ENCODE data around the gene CLDND1.

CLDND1 gene

DNA sequence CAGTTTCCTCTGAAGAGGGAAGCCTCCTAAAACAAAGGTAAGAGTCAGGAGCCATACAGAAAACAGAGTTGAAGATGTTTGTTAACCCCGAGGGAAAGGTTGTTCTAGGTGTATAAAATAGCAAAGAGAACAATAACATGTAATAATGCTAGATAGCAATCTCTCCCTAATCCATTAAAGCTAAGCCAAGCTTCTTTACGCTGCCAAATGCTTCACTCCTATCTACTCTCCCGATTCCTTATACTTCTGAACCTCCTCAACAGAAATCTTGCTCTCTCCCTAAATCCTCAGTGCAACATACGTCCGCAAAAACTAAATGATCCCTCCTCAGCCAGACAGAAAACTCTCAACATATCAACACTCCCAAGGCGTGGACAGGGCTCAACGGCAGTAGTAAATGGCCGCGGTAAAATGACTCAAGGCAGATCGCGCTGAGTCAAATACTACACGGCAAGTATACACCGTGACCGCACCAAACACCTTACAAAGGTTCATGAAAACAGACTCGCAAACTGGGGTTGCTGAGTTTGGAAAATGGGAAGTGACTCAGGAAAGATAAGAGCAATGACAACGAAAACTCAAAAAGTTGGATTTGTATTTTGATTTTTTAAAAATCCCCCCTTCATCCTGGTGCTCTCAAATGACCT, 682 bp downstream of the CLDND1 start:
- Histone ChIP-seq H3K36me3 (ENCODE audit: control insufficient read depth in 1 of 2, insufficient read depth in 2 of 2, low read length in 2 of 2) (peaks cover 2 to 3% of the 10 kb centered on the region in 2 experiments), H4K91ac (ENCODE audit: low read depth, low read length) (peak overlapping the region; percentile 71), H3K27me3 (ENCODE audit: insufficient read depth, low read length) (no peaks in the 10 kb centered on the region), H3K4ac (ENCODE audit: low read depth, low read length) (peak overlapping the region; percentile 46), H2AFZ (ENCODE audit: insufficient read depth, low read length, poor library complexity) (peak overlapping the region; percentile 95), H4K8ac (ENCODE audit: low read depth, low read length) (peak overlapping the region; percentile 83), H2BK120ac (ENCODE audit: insufficient read depth, low read length, poor library complexity) (peak overlapping the region; percentile 79), H3K9ac (ENCODE audit: low read length) (peak overlapping the region; percentile 93), H3K4me1 (ENCODE audit: control insufficient read depth in 1 of 2, insufficient read depth in 2 of 2, low read length in 2 of 2) (peaks cover 3% of the 10 kb centered on the region in 2 experiments), H3K18ac (ENCODE audit: low read length) (peak overlapping the region; percentile 38), H3K27ac (ENCODE audit: low read depth, low read length) (peak overlapping the region; percentile 84), H4K12ac (ENCODE audit: low read depth, low read length) (peak overlapping the region; percentile 80), H2BK5ac (ENCODE audit: low read depth, low read length, poor library complexity) (peak overlapping the region; percentile 84), H3K23ac (ENCODE audit: low read length) (no peak overlapping the region), H2AK5ac (ENCODE audit: low read length) (no peak overlapping the region), H2BK12ac (ENCODE audit: low read length) (no peak overlapping the region), H3K79me1 (ENCODE audit: low read length) (peaks cover 4% of the 10 kb centered on the region), H3K79me2 (ENCODE audit: control insufficient read depth, insufficient read depth, low read length, poor library complexity) (peaks cover 2% of the 10 kb centered on the region), H3K14ac (ENCODE audit: low read length) (peak overlapping the region; percentile 86), H3K4me3 (ENCODE audit: low read depth, low read length) (peak overlapping the region; percentile 94), H3K4me2 (ENCODE audit: low read length) (peak overlapping the region; percentile 69), H3K9me3 (ENCODE audit: insufficient read depth, low read depth, low read length) (no peaks in the 10 kb centered on the region)
- WGBS (ENCODE audit: extremely low coverage, insufficient coverage, insufficient read length): no CpG with 5 or more reads among the region's 16 CpGs
- DNase-seq: peak; percentile 59 to 78

DNA sequence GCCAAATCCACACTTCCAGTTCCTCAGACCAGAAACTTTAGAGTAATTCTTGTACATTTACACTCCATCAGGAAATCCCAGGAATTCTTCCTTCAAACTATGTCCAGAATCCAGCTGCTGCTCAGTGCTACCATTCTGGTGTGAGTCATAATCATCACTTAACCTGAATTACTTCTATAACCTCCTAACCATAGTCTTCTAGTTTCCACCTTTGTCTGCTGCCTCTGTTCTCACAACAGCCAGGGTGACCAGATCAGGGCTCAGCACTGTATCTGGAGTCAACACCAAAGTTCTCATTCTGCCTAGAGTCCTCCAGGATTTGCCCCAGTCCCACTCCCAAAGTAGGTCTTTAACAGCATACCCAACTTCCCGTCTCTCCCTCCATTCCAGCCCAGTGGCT, 3.4 kb downstream of the CLDND1 start:
- Histone ChIP-seq H3K9me3 (ENCODE audit: insufficient read depth, low read depth, low read length) (no peaks in the 10 kb centered on the region), H3K79me2 (ENCODE audit: control insufficient read depth, insufficient read depth, low read length, poor library complexity) (peaks cover 2% of the 10 kb centered on the region), H3K79me1 (ENCODE audit: low read length) (peaks cover 4% of the 10 kb centered on the region), H2AK5ac (ENCODE audit: low read length) (no peak overlapping the region), H4K91ac (ENCODE audit: low read depth, low read length) (no peak overlapping the region), H3K14ac (ENCODE audit: low read length) (no peak overlapping the region), H4K8ac (ENCODE audit: low read depth, low read length) (no peak overlapping the region), H3K4me1 (ENCODE audit: control insufficient read depth in 1 of 2, insufficient read depth in 2 of 2, low read length in 2 of 2) (peaks cover 3% of the 10 kb centered on the region in 2 experiments), H3K9ac (ENCODE audit: low read length) (no peak overlapping the region), H2BK12ac (ENCODE audit: low read length) (no peak overlapping the region), H3K4me3 (ENCODE audit: low read depth, low read length) (no peak overlapping the region), H2BK120ac (ENCODE audit: insufficient read depth, low read length, poor library complexity) (no peak overlapping the region), H3K27me3 (ENCODE audit: insufficient read depth, low read length) (no peaks in the 10 kb centered on the region), H3K36me3 (ENCODE audit: control insufficient read depth in 1 of 2, insufficient read depth in 2 of 2, low read length in 2 of 2) (peaks cover 5 to 8% of the 10 kb centered on the region in 2 experiments), H3K23ac (ENCODE audit: low read length) (no peak overlapping the region), H4K12ac (ENCODE audit: low read depth, low read length) (no peak overlapping the region), H3K4me2 (ENCODE audit: low read length) (no peak overlapping the region), H2BK5ac (ENCODE audit: low read depth, low read length, poor library complexity) (no peak overlapping the region), H2AFZ (ENCODE audit: insufficient read depth, low read length, poor library complexity) (no peak overlapping the region), H3K4ac (ENCODE audit: low read depth, low read length) (no peak overlapping the region), H3K18ac (ENCODE audit: low read length) (no peak overlapping the region), H3K27ac (ENCODE audit: low read depth, low read length) (no peak overlapping the region)
- WGBS (ENCODE audit: extremely low coverage, insufficient coverage, insufficient read length): no CpG with 5 or more reads among the region's 1 CpG
- DNase-seq: peak; percentile 42 to 79

DNA sequence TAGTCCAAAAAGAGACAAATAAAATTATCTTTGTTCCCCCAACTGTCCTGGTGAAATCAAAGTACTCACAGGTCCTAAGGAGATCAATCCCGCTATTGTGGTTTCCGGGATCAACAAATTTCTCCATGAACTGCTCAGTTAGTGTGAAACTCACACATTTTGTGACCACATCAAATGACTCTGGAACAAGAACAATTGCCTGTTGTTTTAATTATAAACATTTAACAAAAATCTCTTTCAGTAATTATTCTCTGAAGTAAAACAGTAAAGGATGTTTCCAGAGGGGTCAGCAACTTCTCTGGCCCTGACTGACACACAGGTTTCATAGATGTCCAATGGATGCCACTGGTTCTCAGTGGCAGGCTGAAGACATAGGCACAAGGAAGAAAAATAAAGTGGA, 3.9 kb downstream of the CLDND1 start:
- H3K79me2 ChIP-seq (ENCODE audit: control insufficient read depth, insufficient read depth, low read length, poor library complexity): peaks cover 2% of the 10 kb centered on the region
- no peak overlapping the region for H3K4ac ChIP-seq (ENCODE audit: low read depth, low read length)
- H2BK12ac ChIP-seq (ENCODE audit: low read length): no peak overlapping the region
- no peak for DNase-seq
- no peak overlapping the region for H3K4me2 ChIP-seq (ENCODE audit: low read length)
- no CpG with 5 or more reads among the region's 2 CpGs for WGBS (ENCODE audit: extremely low coverage, insufficient coverage, insufficient read length)
- no peak overlapping the region for H4K91ac ChIP-seq (ENCODE audit: low read depth, low read length)
- no peak overlapping the region for H2AK5ac ChIP-seq (ENCODE audit: low read length)
- H3K14ac ChIP-seq (ENCODE audit: low read length): no peak overlapping the region
- no peak overlapping the region for H3K27ac ChIP-seq (ENCODE audit: low read depth, low read length)
- H3K79me1 ChIP-seq (ENCODE audit: low read length): peaks cover 4% of the 10 kb centered on the region
- no peak overlapping the region for H2AFZ ChIP-seq (ENCODE audit: insufficient read depth, low read length, poor library complexity)
- H3K27me3 ChIP-seq (ENCODE audit: insufficient read depth, low read length): no peaks in the 10 kb centered on the region
- no peak overlapping the region for H2BK5ac ChIP-seq (ENCODE audit: low read depth, low read length, poor library complexity)
- no peak overlapping the region for H3K23ac ChIP-seq (ENCODE audit: low read length)
- H2BK120ac ChIP-seq (ENCODE audit: insufficient read depth, low read length, poor library complexity): no peak overlapping the region
- H3K4me1 ChIP-seq (ENCODE audit: control insufficient read depth in 1 of 2, insufficient read depth in 2 of 2, low read length in 2 of 2): peaks cover 3% of the 10 kb centered on the region in 2 experiments
- no peak overlapping the region for H4K8ac ChIP-seq (ENCODE audit: low read depth, low read length)
- H3K36me3 ChIP-seq (ENCODE audit: control insufficient read depth in 1 of 2, insufficient read depth in 2 of 2, low read length in 2 of 2): peaks cover 5 to 8% of the 10 kb centered on the region in 2 experiments
- H3K18ac ChIP-seq (ENCODE audit: low read length): no peak overlapping the region
- no peaks in the 10 kb centered on the region for H3K9me3 ChIP-seq (ENCODE audit: insufficient read depth, low read depth, low read length)
- H3K9ac ChIP-seq (ENCODE audit: low read length): no peak overlapping the region
- no peak overlapping the region for H3K4me3 ChIP-seq (ENCODE audit: low read depth, low read length)
- no peak overlapping the region for H4K12ac ChIP-seq (ENCODE audit: low read depth, low read length)

DNA sequence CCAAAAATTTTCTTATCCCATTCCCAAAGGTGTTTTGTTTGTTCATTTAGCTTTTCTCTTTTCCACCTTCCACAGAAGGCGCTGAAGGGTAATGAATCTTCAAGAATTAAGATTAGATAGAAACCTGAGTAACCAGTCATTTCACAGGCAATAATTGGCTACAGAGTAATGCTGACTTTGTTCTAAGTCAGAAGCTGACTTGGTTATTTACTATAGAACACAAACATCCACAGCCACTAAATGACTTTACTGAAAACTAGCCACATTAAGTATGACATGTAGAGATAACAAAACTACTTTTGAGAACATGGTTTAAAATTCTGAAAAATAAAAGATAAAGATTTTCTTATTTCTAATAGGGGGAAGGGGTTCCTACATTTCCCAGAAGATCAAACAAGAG, 7.8 kb downstream of the CLDND1 start:
- no CpG with 5 or more reads among the region's 1 CpG for WGBS (ENCODE audit: extremely low coverage, insufficient coverage, insufficient read length)

More for the DNA sequence above, 7.8 kb downstream of the CLDND1 start:
- Histone ChIP-seq H3K79me2 (ENCODE audit: control insufficient read depth, insufficient read depth, low read length, poor library complexity) (no peaks in the 10 kb centered on the region), H3K27me3 (ENCODE audit: insufficient read depth, low read length) (no peaks in the 10 kb centered on the region), H2AK5ac (ENCODE audit: low read length) (no peak overlapping the region), H2BK120ac (ENCODE audit: insufficient read depth, low read length, poor library complexity) (no peak overlapping the region), H2BK12ac (ENCODE audit: low read length) (no peak overlapping the region), H3K4ac (ENCODE audit: low read depth, low read length) (no peak overlapping the region), H4K91ac (ENCODE audit: low read depth, low read length) (no peak overlapping the region), H3K23ac (ENCODE audit: low read length) (no peak overlapping the region), H2BK5ac (ENCODE audit: low read depth, low read length, poor library complexity) (no peak overlapping the region), H3K9ac (ENCODE audit: low read length) (no peak overlapping the region), H4K12ac (ENCODE audit: low read depth, low read length) (no peak overlapping the region), H3K9me3 (ENCODE audit: insufficient read depth, low read depth, low read length) (no peaks in the 10 kb centered on the region), H2AFZ (ENCODE audit: insufficient read depth, low read length, poor library complexity) (no peak overlapping the region), H3K4me1 (ENCODE audit: control insufficient read depth in 1 of 2, insufficient read depth in 2 of 2, low read length in 2 of 2) (peaks cover 3% of the 10 kb centered on the region in 2 experiments), H3K4me2 (ENCODE audit: low read length) (no peak overlapping the region), H3K27ac (ENCODE audit: low read depth, low read length) (no peak overlapping the region), H3K36me3 (ENCODE audit: control insufficient read depth in 1 of 2, insufficient read depth in 2 of 2, low read length in 2 of 2) (peaks cover 5 to 8% of the 10 kb centered on the region in 2 experiments), H3K14ac (ENCODE audit: low read length) (no peak overlapping the region), H4K8ac (ENCODE audit: low read depth, low read length) (no peak overlapping the region), H3K18ac (ENCODE audit: low read length) (no peak overlapping the region), H3K79me1 (ENCODE audit: low read length) (no peaks in the 10 kb centered on the region), H3K4me3 (ENCODE audit: low read depth, low read length) (no peak overlapping the region)
- peak in 1 of 2 donors; percentile 20 for DNase-seq

All from trophoblast cell (in vitro differentiated cells and primary cell).